SK-N-MC (cell line): Measurements from ENCODE around the gene COL18A1.
"Not testable (repeated sequence)": the region's sequence is repeated elsewhere in the genome, so short reads cannot be mapped to it uniquely, and the experiment has no call there.

Experiments used
- DNase-seq: peaks from one replicate; pipeline ENCODE4 v3.0.0-alpha.2; 2011; ENCODE audit warnings: low read depth, low spot score
- H3K27ac ChIP-seq: fragments of 200-600 bp; sonication (generic); 2 replicates; pipeline ENCODE4 v1.5.1; 2016; ENCODE audit warnings: mixed run types
- H3K36me3 ChIP-seq: fragments of 200-600 bp; sonication (generic); 2 replicates; pipeline ENCODE4 v1.6.1; 2017; ENCODE audit warnings: antibody characterized with exemption, low read length, mixed read lengths; ENCODE audit not compliant: insufficient read depth
- H3K4me3 ChIP-seq: fragments of 200-600 bp; sonication (generic); 2 replicates; pipeline ENCODE4 v1.5.1; 2016
- H3K9ac ChIP-seq: fragments of 200-600 bp; sonication (generic); 2 replicates; pipeline ENCODE4 v1.8.0; 2017; ENCODE audit warnings: mixed run types, mixed read lengths; ENCODE audit not compliant: insufficient read length
- H3K9me3 ChIP-seq: fragments of 200-600 bp; sonication (generic); 2 replicates; pipeline ENCODE4 v1.6.1; 2017; ENCODE audit warnings: low read depth, mild to moderate bottlenecking, antibody characterized with exemption, low read length, moderate library complexity, mixed read lengths
- EZH2 ChIP-seq: fragments of 200-600 bp; sonication (generic); IDR thresholded peaks from one replicate; pipeline ENCODE4 v1.6.1; 2017; ENCODE audit warnings: antibody characterized with exemption
- FOXP2 ChIP-seq: optimal IDR thresholded peaks from 2 replicates; pipeline ENCODE3; 2011; ENCODE audit warnings: mild to moderate bottlenecking, moderate library complexity; ENCODE audit not compliant: insufficient read depth; ENCODE audit errors: extremely low read length, control extremely low read depth
- POLR2AphosphoS5 ChIP-seq: IDR thresholded peaks from 2 replicates; pipeline ENCODE4 v1.6.1; 2012; ENCODE audit warnings: mild to moderate bottlenecking, low read depth, low read length, borderline replicate concordance

Gene COL18A1

GRCh38 chr21:45440736-45441350, 35.9 kb downstream of the COL18A1 start:
- H3K36me3 ChIP-seq: no peaks in the 10 kb centered on the region
- H3K27ac ChIP-seq: no peak overlapping the region
- no peak overlapping the region for H3K4me3 ChIP-seq
- no peak for DNase-seq
- no peak for TF ChIP-seq POLR2AphosphoS5
- no peak for TF ChIP-seq EZH2
- no peak for TF ChIP-seq FOXP2
- H3K9ac ChIP-seq: no peak overlapping the region
- H3K9me3 ChIP-seq: no peaks in the 10 kb centered on the region

- Histone ChIP-seq H3K27ac (no peak overlapping the region), H3K4me3 (no peak overlapping the region), H3K9me3 (no peaks in the 10 kb centered on the region), H3K36me3 (no peaks in the 10 kb centered on the region), H3K9ac (no peak overlapping the region)
- TF ChIP-seq FOXP2 (no peak), EZH2 (no peak), POLR2AphosphoS5 (no peak)
- no peak for DNase-seq
These were observed 36.7 kb downstream of the COL18A1 start for GRCh38 chr21:45441431-45442255.

GRCh38 chr21:45442276-45442675, 37.3 kb downstream of the COL18A1 start:
- TF ChIP-seq POLR2AphosphoS5 (no peak), EZH2 (no peak), FOXP2 (no peak)

GRCh38 chr21:45442686-45443594, 38.0 kb downstream of the COL18A1 start:
- not testable (repeated sequence) for H3K9me3 ChIP-seq, H3K4me3 ChIP-seq, H3K36me3 ChIP-seq, H3K27ac ChIP-seq, DNase-seq, H3K9ac ChIP-seq

More at GRCh38 chr21:45442276-45442675, 37.3 kb downstream of the COL18A1 start:
- no peak for DNase-seq
- Histone ChIP-seq H3K4me3 (no peak overlapping the region), H3K36me3 (no peaks in the 10 kb centered on the region), H3K9me3 (no peaks in the 10 kb centered on the region), H3K9ac (no peak overlapping the region), H3K27ac (no peak overlapping the region)

GRCh38 chr21:45443595-45444181, 38.7 kb downstream of the COL18A1 start:
- no peak for TF ChIP-seq POLR2AphosphoS5
- TF ChIP-seq EZH2: no peak
- TF ChIP-seq FOXP2: no peak
- Histone ChIP-seq H3K36me3 (no peaks in the 10 kb centered on the region), H3K27ac (no peak overlapping the region), H3K9ac (no peak overlapping the region), H3K4me3 (no peak overlapping the region), H3K9me3 (no peaks in the 10 kb centered on the region)
- DNase-seq: no peak

- H3K36me3 ChIP-seq: no peaks in the 10 kb centered on the region
- H3K27ac ChIP-seq: no peak overlapping the region
- no peak for DNase-seq
- no peak for TF ChIP-seq EZH2
- TF ChIP-seq POLR2AphosphoS5: no peak
- no peak overlapping the region for H3K4me3 ChIP-seq
- H3K9ac ChIP-seq: no peak overlapping the region
- H3K9me3 ChIP-seq: no peaks in the 10 kb centered on the region
These were observed 39.4 kb downstream of the COL18A1 start for GRCh38 chr21:45444385-45444784.

GRCh38 chr21:45445369-45445768, 40.4 kb downstream of the COL18A1 start:
- TF ChIP-seq POLR2AphosphoS5 (no peak), FOXP2 (no peak), EZH2 (no peak)
- H3K9ac ChIP-seq: no peak overlapping the region
- H3K36me3 ChIP-seq: no peaks in the 10 kb centered on the region
- no peak overlapping the region for H3K4me3 ChIP-seq
- no peak overlapping the region for H3K27ac ChIP-seq
- DNase-seq: no peak
- H3K9me3 ChIP-seq: no peaks in the 10 kb centered on the region

GRCh38 chr21:45447821-45448220, 42.9 kb downstream of the COL18A1 start:
- H3K9me3 ChIP-seq: no peaks in the 10 kb centered on the region
- no peak overlapping the region for H3K9ac ChIP-seq
- no peak for TF ChIP-seq EZH2
- DNase-seq: no peak
- no peak overlapping the region for H3K4me3 ChIP-seq
- H3K27ac ChIP-seq: no peak overlapping the region
- no peaks in the 10 kb centered on the region for H3K36me3 ChIP-seq
